UCSD-AML1 (cell line): ENCODE data around the gene NEK4.
"Not testable (repeated sequence)": the region's sequence is repeated elsewhere in the genome, so short reads cannot be mapped to it uniquely, and the experiment has no call there.

Source experiments
- DNase-seq: peaks from one replicate; lab custom pipeline; 2025; ENCODE audit not compliant: unreplicated experiment; lab: John Stamatoyannopoulos, UW

The NEK4 gene

GRCh38 chr3:52779837-52780585 lies 9.3 kb upstream of the NEK4 start:
- DNase-seq, result no peak

GRCh38 chr3:52779011-52779836 lies 8.5 kb upstream of the NEK4 start:
- DNase-seq, result no peak

- no peak for DNase-seq
These were observed 7.4 kb upstream of the NEK4 start for GRCh38 chr3:52777959-52778805.

- DNase-seq, result no peak
These were observed 6.6 kb upstream of the NEK4 start, which contains the start of gene ITIH1 for GRCh38 chr3:52777127-52777958. ITIH1 (plus strand) TSS chr3:52777599; CDS start chr3:52777616, 17 bp downstream.

GRCh38 chr3:52776486-52776885 lies 5.7 kb upstream of the NEK4 start:
- DNase-seq, result not testable (repeated sequence)

- DNase-seq, result no peak
These were observed 5.1 kb upstream of the NEK4 start for GRCh38 chr3:52775877-52776276.

GRCh38 chr3:52774901-52775864 lies 4.4 kb upstream of the NEK4 start:
- no peak for DNase-seq

GRCh38 chr3:52774066-52774713 lies 3.5 kb upstream of the NEK4 start:
- DNase-seq, result no peak

- DNase-seq, result no peak
These were observed 2.8 kb upstream of the NEK4 start for GRCh38 chr3:52773361-52774065.

- DNase-seq, result no peak
These were observed 962 bp upstream of the NEK4 start for GRCh38 chr3:52771702-52772101.

- no peak for DNase-seq
These were observed 568 bp upstream of the NEK4 start for GRCh38 chr3:52771334-52771681.

- no peak for DNase-seq
These were observed 819 bp downstream of the NEK4 start for GRCh38 chr3:52769786-52770455.

GRCh38 chr3:52763466-52763865 lies 7.3 kb downstream of the NEK4 start:
- no peak for DNase-seq

GRCh38 chr3:52756141-52756540 lies 14.6 kb downstream of the NEK4 start:
- DNase-seq, result no peak

GRCh38 chr3:52754373-52754772 lies 16.4 kb downstream of the NEK4 start:
- DNase-seq, result no peak

- no peak for DNase-seq
These were observed 18.6 kb downstream of the NEK4 start for GRCh38 chr3:52752045-52752660.

- DNase-seq, result no peak
These were observed 27.0 kb downstream of the NEK4 start for GRCh38 chr3:52743721-52744120.
